Posterior cingulate gyrus (tissue), 11 donors: ENCODE results near the gene SDR39U1.

Experiments
- DNase-seq, 10 donors: peaks; one replicate each; pipeline versions ENCODE4 v3.0.0 to v3.0.0-alpha.2; 2020 to 2021; ENCODE audit warnings: mixed read lengths in 3 of 10
- intact Hi-C: fragments of 100-400 bp; cut with DNase I; formaldehyde crosslinking; loops from one replicate; pipeline ENCODE4 v1.15.1; 2023

The SDR39U1 gene

DNA sequence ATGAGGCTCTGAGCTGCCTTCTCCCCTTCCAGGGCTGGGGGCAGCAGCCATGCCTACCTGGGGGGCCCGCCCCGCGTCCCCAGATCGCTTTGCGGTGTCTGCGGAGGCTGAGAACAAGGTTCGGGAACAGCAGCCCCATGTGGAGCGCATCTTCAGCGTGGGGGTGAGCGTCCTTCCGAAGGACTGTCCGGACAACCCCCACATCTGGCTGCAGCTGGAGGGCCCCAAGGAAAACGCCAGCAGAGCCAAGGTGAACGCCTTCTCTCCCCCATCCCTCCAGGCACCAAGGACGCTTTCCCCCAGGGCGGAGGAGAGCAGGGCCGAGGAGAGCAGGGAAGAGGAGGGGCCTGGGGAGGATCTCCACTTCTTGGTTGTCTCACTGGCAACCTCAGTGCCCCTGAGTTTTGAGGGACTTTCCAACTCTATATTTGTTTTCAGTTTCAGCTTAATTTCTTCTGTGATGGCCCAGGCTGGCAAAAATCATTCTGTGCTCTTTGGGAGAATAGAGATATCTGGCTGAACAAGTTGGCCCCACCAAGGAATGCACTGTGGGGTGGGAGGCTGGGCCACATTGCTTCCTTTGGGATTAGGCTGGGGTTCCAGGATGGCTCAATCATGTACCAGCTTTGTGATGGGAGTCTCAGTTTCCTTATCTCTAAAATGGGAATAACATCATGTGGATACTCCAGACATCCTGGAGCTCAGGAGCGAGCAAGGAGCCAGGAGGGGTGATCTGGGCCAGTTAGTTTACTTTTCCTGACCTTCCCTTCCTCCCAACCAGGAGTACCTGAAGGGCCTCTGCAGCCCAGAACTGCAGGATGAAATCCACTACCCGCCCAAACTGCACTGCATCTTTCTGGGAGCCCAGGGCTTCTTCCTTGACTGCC lies 11.7 kb downstream of the SDR39U1 start:
- intact Hi-C loops, result loop anchor here (10.0 kb wide), 1 partner anchor 186 kb away; the partner anchor contains the start of gene TINF2
- DNase-seq, result no peak

DNA sequence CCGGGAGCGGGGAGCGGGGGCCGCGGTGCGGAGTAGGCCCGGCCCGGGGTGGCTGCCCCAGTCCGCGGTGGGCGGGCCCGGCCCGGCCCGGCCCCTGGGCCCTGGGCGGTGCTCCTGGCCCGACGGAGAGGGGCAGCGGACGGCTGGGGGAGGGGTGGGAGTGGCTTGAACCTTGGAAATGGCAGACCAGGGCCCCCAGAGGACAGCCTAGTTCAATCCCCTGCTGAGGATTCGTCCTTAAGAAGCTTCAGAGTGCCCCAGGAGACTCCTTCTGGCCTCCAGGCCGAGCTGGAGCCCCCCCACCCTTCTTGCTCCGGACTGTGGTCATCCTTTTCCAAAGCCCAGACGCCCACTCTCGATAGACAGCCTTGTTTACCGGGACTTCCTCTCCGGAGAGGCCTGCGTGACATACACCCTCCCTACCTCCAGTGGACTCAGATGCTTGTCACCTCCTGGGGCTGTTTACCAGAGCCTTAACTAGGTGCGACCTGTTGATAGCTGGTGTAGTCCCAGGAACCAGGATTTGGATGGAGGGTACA lies 12.4 kb downstream of the SDR39U1 start:
- DNase-seq, result peak in 2 of 10 donors; percentile 52 to 91
- intact Hi-C loops, result loop anchor here (10.0 kb wide), 1 partner anchor 185 kb away; the partner anchor contains the start of gene TINF2

DNA sequence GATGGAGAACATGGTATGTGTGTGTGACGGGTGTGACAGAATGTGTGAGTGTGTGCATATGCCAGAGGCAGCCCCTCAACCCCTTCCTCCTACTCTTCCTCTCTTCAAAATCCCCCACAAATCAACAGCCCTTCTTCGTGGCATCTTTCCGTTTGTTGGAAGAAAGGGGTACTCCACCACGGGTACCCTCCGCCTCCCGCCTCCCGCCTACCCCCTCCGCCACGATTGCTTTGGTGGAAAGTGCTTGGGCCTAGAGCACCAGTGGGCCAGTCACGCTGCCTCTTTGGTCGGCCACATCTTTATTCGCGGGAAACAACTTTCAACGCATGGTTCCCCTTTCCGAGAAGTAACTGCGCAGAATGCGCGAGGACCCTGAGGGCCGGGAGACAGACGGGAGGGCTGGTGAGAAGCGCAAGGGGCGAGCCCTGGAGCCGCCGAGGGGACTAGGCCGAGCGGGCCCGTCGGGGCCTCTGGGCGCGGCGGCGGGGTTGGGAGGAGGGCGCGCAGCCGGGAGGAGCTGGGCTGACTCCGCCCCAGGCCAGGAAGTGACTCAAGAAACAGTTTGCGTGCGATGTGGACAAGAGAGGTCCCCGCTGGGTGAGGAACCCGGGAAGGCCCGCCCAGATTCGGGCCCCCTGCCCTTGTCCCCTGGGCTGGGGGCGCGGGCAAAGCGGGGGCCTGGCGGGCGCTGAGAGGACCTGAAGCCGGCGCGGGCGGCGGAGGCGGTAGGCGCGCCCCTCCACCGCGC lies 13.0 kb downstream of the SDR39U1 start, which contains the start of the genes CBLN3 and KHNYN:
CBLN3 (minus strand) TSS at position 274 of the 748 bp plus-strand sequence. CDS start 614 bp downstream, outside the sequence.
KHNYN (plus strand) TSS at position 560 of the 748 bp plus-strand sequence. CDS start 777 bp downstream, outside the sequence.
- DNase-seq, result peak; percentile 65 to 97 (median 76)
- intact Hi-C loops, result loop anchor here (5.0 to 10.0 kb wide), 2 partner anchors 62 to 185 kb away; partner anchors contain the start of genes NFATC4 and TINF2

DNA sequence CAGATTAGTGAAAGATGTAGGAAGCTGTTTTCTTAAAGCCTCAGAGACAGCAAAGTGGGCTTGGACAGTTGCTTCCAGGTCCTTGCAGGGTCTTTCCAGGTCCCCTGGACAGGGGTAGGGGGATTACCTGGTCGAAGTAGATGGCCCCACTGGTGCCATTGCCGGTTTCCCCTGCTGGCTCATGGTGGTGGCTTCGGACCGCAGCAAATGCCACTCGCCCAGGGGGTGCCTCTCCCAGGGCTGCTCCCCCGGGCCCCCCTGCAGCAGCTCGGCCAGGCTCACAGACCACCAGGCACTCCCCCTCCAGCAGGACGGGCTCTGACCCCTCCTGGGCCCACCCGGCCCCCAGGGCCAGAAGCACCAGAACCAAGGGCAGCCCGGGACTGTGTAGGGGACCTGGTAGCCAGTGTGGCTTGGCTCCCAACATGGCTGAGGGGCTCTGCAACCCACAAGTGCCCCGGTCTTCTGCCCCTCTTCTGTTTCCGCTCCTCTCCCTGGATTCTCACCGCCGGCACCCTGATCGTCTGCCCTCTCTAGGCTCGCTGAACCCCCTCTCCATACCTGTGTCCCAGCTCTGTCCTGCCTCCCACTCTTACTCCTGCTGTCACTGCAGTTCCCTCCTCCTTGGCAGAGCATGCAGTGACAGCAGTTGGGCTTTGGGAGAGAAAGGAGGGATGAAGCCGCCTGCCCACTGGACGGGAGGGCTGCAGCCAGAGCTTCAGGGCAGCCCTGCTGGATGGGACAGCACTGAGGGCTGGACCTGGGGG lies 13.8 kb downstream of the SDR39U1 start:
- intact Hi-C loops, result loop anchor here (5.0 kb wide), 1 partner anchor 62 kb away; the partner anchor contains the start of gene NFATC4
- peak in 1 of 10 donors; percentile 62 for DNase-seq

DNA sequence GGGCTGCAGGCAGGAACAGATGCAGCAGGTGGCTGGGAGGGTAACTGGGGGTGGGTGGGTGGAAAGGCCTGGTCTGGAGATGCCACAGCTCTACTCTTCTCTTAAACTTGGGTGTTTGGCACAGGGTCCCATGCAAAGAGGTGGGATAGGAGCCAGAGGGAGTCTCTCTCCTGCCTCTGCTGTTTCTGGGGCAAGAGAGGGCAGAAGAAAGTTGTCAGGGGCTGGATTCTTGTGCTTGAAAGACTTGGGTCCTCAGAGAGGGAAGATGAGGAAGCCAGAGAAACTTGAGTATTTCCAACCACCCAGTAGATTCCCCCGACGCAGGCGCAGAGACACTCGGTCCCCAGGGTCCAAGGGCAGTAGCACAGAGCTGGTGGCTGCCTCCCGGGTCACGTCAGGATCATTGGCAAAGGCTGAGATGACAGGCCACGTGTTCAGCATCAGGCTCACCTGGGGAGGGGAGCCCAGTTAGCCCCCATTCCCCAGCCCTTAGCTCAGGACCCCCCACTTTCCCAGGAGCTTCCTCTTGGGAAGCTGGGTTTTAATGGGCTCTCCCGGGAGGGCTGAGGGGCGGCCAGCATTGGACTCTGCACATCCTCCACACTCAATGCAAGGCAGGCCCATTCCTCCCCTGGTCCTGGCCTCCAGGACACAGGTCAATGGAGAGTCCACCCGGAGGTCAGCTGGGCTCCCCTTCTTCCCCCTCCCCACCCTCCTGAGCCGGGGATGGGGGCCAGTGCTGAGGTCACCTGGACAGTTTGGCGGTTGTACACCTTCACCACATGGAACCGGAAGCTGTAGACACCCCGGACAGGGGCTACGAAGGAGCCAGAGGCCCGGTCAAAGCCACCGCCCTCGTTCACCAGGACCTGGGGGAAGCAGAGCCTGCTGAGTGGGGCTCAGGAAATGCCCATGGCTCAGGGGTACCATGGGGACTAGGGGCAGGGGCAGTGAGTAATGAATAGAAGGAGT lies 14.8 kb downstream of the SDR39U1 start:
- DNase-seq, result no peak
- intact Hi-C loops, result loop anchor here (5.0 kb wide), 1 partner anchor 61 kb away; the partner anchor contains the start of gene NFATC4

DNA sequence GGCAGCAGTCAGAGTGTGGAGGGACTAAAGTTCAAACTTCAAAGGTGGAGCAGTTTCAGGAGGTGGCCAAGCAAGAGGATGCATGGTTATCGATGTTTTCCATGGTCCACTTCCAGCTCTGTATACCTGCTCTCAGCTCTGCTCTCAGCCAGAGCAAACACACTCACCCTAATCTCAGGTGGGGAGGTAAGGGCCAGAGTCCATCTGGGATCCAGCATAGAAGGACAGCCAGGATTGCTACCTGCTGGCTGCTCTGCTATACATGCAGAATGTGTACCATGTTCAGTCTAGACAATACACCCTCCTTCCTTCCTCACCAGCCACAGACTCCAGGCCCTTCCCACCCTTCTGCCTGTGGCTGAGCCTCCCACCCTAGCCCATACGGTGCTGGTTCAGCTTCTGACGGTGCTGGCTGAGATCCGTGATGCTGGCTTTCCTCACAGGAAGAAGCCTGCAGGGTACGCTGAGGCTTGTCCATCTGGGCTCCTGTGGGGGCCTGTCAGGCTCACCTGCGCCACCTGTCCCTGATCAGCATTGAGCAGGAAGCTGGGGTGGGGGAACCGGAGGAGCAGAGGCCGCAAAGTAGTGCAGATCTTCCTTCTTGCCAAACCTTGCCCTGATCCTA lies 15.6 kb downstream of the SDR39U1 start:
- intact Hi-C loops, result loop anchor here (5.0 kb wide), 1 partner anchor 60 kb away; the partner anchor contains the start of gene NFATC4
- DNase-seq, result no peak

DNA sequence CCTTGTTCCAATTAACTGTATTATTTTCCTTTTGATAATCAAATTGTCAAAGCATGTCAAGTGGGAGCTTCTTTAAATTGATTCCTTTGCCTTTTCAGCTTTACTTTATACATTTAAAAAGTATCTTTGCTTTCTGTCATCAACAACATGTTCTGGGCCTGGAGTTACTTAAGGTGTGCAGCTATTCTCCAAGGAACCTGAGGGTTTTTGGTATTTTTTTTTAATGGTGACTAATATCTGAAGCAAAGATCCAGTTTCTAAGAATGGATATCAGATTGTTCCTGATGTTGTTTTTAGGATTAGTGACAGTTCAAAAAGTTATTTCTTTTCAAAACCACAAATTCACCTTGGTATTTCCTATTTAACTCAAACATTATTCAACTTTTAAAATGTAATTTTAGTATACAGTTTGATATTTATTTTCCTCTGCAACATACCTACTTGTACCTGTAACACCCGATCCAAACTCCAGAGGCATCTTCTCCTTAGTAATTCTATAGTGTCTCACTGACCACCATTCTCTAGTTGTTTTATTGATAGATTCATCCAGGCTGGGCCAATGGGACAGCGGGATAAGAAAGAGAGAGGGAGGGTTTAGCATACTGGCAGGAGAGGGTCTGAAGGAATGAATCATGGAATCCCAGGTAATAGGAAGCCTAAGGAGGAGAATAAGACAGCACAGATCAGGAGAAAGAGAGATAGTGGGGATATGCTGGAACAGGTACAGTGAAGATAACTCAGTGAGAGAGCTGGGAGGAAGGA lies 16.2 kb downstream of the SDR39U1 start:
- intact Hi-C loops, result loop anchor here (5.0 kb wide), 1 partner anchor 59 kb away; the partner anchor contains the start of gene NFATC4

DNA sequence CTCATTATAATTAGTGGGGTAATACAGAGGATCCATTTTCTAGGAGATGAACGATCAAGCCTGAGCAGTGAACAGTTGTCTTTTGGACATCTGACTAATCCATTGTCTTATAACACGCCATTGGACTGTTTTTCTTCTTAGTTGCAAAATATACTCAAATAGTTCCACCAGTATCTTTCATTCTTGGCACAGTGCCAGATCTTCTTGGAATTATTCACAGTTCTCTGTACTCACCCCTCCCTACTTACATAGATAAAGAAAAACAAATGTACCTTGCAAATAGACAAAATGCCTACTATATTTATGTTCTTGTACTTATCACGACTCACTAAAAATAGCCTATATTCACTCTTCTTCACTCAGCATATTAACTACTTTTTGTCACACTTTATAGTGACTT lies 16.9 kb downstream of the SDR39U1 start:
- DNase-seq, result no peak
- intact Hi-C loops, result loop anchor here (5.0 kb wide), 1 partner anchor 58 kb away; the partner anchor contains the start of gene NFATC4

More for the DNA sequence above, 16.2 kb downstream of the SDR39U1 start:
- no peak for DNase-seq

DNA sequence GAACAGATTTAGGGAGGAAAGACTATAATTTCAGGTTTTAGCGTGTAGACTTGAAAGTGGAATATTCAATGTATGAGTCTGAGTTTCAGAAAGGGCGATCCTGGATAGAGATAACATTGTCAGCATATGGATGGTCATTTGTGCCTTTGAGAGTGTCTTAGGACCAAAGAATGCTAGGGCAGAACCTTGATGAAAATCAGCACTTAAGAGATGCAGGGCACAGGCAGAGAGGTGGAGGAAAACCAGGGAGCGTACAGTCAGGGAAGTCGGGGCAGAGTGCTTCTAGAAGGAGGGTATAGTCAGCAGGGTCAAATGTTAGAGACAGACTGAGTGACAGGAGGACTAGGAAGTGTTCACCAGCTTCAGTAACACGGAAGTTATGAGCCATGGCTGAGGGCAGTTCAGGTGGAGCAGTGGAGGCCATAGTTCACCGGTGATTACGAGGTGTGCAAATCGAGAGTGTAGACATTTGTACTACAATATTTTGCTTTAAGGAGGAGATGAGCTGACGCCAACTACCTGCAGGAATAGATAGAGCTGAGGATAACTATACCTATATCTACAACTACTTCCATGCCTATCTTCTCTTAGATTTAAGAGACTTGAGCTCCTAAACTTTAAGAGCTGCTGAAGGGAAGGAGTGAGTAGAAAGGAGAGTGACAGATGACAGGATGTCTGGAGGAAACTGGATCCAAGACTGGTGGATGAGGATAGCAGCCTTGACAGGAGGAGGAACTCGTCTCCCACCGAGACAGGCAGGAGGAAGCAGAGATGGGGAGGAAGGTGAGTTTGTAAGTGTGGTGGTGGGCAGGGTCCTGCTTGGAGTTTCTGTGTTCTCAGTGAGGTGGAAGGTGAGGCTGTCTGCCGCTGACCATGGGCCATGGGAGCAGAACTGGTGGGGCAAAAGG lies 19.6 kb downstream of the SDR39U1 start:
- intact Hi-C loops, result no loop called here
- DNase-seq, result no peak

DNA sequence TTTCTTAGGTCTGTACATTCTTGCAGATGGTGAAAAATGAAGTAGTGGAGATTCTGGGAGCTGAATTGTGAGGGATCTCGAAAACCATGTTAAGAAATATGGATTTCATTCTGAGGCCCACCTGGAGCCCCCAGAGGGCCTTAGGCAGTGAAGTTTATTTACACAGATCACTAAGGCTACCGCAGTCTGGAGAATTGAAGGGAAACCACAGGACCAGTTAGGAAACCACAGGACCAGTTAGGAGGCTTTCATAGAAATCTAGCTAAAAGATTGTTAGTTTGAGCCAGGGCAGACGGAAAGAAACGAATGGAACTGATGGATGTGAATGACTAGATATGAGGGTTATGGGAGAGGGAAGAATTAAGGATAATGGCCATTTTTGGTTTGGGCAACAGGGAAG lies 20.3 kb downstream of the SDR39U1 start:
- DNase-seq, result no peak
- intact Hi-C loops, result no loop called here

DNA sequence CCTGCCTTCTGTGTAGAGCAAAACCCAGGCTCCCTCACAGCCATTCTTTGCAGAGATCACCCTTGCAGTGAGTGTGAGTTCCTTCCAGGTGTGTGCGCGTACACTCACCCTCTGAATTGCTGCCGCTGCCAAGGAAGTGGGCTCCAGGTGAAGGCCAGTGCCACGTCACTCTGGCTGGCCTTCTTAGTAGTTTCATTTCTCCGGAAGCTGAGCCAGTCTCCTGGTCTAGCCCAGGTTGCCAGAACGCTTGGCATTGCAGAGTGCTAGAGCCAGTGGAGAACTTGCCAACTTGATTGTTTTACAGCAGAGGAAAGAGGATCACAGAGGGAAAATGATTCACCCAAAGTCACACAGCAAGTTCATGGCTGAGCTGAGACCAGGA lies 24.1 kb downstream of the SDR39U1 start:
- DNase-seq, result no peak
- intact Hi-C loops, result no loop called here

DNA sequence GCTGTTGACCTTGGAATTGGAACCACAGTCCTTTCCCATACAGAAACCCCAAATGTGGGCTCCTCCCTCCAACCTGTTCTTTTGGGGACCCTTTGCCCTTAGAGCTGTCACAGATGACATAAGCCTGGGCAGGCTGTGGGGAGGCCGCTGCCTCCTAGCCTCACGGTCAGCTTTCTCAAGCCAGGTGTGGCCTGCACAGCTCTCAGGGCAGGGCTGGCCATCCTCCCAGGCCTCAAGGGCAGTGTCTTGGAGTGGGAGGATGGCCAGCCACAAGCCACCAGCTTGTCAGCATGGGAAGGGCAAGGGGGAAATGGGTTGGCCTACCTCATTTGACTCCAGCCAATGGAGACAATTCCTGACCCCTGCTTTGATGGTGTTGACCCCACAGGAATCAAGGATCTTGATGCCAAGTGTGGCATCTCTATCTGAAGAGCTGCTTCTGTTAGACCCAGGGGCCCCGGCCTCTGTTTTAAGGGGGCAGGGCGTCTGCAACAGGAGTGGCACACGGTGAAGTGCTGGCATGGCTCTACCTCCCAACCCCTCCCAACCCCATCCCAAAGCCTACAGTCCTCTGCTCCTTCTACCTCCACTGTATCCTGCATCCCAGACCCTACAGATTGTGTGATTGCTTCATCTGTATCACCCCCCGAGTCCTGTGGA lies 24.6 kb downstream of the SDR39U1 start:
- DNase-seq, result no peak
- intact Hi-C loops, result no loop called here

DNA sequence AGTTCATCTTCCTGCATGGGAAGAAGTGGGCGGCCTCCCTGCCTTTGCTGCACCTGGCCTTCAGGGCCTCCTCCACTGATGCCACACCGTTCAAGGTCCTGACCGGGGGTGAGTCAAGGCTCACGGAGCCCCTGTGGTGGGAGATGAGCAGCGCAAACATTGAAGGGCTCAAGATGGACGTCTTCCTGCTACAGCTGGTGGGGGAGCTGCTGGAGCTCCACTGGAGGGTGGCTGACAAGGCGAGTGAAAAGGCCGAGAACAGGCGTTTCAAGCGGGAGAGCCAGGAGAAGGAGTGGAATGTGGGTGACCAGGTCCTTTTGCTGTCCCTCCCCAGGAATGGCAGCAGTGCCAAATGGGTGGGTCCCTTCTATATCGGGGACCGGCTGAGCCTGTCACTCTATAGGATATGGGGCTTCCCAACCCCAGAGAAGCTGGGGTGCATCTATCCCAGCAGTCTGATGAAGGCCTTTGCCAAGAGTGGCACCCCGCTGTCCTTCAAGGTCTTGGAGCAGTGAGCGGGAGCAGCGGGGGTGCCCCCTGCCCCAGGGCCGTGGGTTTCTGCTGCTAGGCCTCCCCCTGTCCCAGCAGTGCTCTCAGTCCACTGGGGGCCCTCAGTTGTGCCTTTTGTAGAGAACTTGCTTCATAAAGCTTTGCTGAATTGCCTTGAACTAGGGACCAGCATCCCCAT lies 25.5 kb downstream of the SDR39U1 start:
- no peak for DNase-seq
- intact Hi-C loops, result no loop called here

DNA sequence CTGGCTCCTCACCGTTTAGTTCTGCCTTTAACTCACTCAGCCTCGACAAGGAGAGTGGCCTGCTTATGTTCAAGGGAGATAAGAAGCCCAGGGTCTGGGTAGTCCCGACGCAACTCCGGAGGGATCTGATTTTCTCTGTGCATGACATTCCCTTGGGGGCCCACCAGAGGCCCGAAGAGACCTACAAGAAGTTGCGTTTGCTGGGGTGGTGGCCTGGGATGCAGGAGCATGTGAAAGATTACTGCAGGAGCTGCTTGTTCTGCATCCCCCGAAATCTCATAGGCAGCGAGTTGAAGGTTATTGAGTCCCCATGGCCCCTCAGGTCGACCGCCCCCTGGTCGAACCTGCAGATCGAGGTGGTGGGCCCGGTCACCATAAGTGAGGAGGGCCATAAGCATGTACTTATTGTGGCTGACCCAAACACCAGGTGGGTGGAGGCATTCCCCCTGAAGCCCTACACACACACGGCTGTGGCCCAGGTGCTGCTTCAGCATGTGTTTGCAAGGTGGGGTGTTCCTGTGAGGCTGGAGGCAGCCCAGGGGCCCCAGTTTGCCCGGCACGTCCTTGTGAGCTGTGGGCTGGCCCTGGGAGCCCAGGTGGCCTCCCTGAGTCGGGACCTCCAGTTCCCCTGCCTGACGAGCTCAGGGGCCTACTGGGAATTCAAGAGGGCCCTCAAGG lies 26.2 kb downstream of the SDR39U1 start:
- intact Hi-C loops, result no loop called here

More for the DNA sequence above, 26.2 kb downstream of the SDR39U1 start:
- no peak for DNase-seq
